MCF 10A (cell line): Measurements from ENCODE around the gene AGTRAP. TPM values are rescaled to one million over a fixed set of nuclear protein-coding genes. Genes with fewer than 3 reads are reported as not detected.

Experiments
- BruUV-seq: library from RNA; stranded (reverse); fragments of 400-500 nt; replicated peaks from 2 replicates; lab custom pipeline; 2021; lab: Mats Ljungman, UMichigan
- CTCF ChIA-PET: fragments of 300-600 bp; sonication (Branson Sonifier 250); formaldehyde crosslinking; extraction: SDS; loops from one replicate; lab custom pipeline; 2021; ENCODE audit warnings: antibody characterized with exemption, inconsistent platforms; lab: Yijun Ruan, JAX
- POLR2A ChIA-PET: fragments of 300-600, 350-650 bp; sonication (Branson Sonifier 250); formaldehyde crosslinking; extraction: SDS; loops from one replicate; lab custom pipeline; 2020; ENCODE audit warnings: antibody characterized with exemption, inconsistent platforms; lab: Yijun Ruan, JAX
- DNase-seq: peaks from one replicate; pipeline ENCODE4 v3.0.0-alpha.2; 2018; ENCODE audit not compliant: unreplicated experiment
- H3K27ac Mint-ChIP-seq: one replicate; pipeline ENCODE4 v1.8.0; 2022; ENCODE audit warnings: mild to moderate bottlenecking, low read depth, mixed read lengths; ENCODE audit not compliant: unreplicated experiment
- H3K27me3 Mint-ChIP-seq: one replicate; pipeline ENCODE4 v1.8.0; 2022; ENCODE audit warnings: mixed read lengths; ENCODE audit not compliant: insufficient read depth, unreplicated experiment
- H3K36me3 Mint-ChIP-seq: one replicate; pipeline ENCODE4 v1.8.0; 2022; ENCODE audit warnings: mild to moderate bottlenecking, moderate library complexity, mixed read lengths; ENCODE audit not compliant: insufficient read depth, unreplicated experiment
- H3K4me1 Mint-ChIP-seq: one replicate; pipeline ENCODE4 v1.8.0; 2022; ENCODE audit warnings: mixed read lengths; ENCODE audit not compliant: insufficient read depth, unreplicated experiment
- H3K4me3 Mint-ChIP-seq: one replicate; pipeline ENCODE4 v1.8.0; 2022; ENCODE audit warnings: mild to moderate bottlenecking, moderate library complexity, mixed read lengths; ENCODE audit not compliant: unreplicated experiment
- H3K9me3 Mint-ChIP-seq: one replicate; pipeline ENCODE4 v1.8.0; 2022; ENCODE audit warnings: mixed read lengths; ENCODE audit not compliant: unreplicated experiment
- CTCF ChIP-seq: fragments of 200-600 bp; IDR thresholded peaks from one replicate; pipeline ENCODE4 v1.8.0; 2022; ENCODE audit warnings: antibody characterized with exemption, mild to moderate bottlenecking; ENCODE audit not compliant: unreplicated experiment
- intact Hi-C: fragments of 100-400 bp; cut with micrococcal nuclease; formaldehyde crosslinking; loops from 2 replicates; pipeline ENCODE4 v1.14.1; 2022
- total RNA-seq: library from RNA; stranded (reverse); gene quantifications from 2 replicates; pipeline ENCODE4 v1.2.3, GENCODE V29; 2022

Gene AGTRAP
- total RNA-seq, 1 experiment from 2014 or later = 73.1 TPM

- Mint-ChIP-seq H3K36me3 (peaks cover 24% of the 10 kb centered on the region), H3K4me3 (no peak overlapping the region), H3K9me3 (no peaks in the 10 kb centered on the region), H3K27me3 (no peaks in the 10 kb centered on the region), H3K4me1 (peaks cover 20% of the 10 kb centered on the region), H3K27ac (peak overlapping the region; percentile 96)
- ChIA-PET POLR2A (interaction anchor here (0.6 to 8.7 kb wide), 5 partner anchors 11 to 188 kb away, joined by 3 to 87 read pairs (median 3); partner anchors contain the start of genes AGTRAP, CLCN6 and MTHFR), CTCF (no interaction called here)
- no TSS peak for BruUV-seq
- intact Hi-C loops = no loop called here
- TF ChIP-seq CTCF = no peak
- peak; percentile 25 for DNase-seq
Observed at GRCh38 chr1:11792106-11792505, 56.2 kb downstream of the AGTRAP start.

- Mint-ChIP-seq H3K27ac (no peak overlapping the region), H3K4me1 (peaks cover 20% of the 10 kb centered on the region), H3K27me3 (no peaks in the 10 kb centered on the region), H3K36me3 (peaks cover 30% of the 10 kb centered on the region), H3K9me3 (no peaks in the 10 kb centered on the region), H3K4me3 (no peak overlapping the region)
- TF ChIP-seq CTCF = no peak
- ChIA-PET POLR2A (interaction anchor here (1.3 to 2.6 kb wide), 2 partner anchors 13 to 57 kb away, joined by 5 to 9 read pairs; partner anchors contain the start of gene CLCN6), CTCF (no interaction called here)
- no TSS peak for BruUV-seq
- DNase-seq = no peak
- intact Hi-C loops = no loop called here
Observed at GRCh38 chr1:11793819-11794218, 57.9 kb downstream of the AGTRAP start.

DNA sequence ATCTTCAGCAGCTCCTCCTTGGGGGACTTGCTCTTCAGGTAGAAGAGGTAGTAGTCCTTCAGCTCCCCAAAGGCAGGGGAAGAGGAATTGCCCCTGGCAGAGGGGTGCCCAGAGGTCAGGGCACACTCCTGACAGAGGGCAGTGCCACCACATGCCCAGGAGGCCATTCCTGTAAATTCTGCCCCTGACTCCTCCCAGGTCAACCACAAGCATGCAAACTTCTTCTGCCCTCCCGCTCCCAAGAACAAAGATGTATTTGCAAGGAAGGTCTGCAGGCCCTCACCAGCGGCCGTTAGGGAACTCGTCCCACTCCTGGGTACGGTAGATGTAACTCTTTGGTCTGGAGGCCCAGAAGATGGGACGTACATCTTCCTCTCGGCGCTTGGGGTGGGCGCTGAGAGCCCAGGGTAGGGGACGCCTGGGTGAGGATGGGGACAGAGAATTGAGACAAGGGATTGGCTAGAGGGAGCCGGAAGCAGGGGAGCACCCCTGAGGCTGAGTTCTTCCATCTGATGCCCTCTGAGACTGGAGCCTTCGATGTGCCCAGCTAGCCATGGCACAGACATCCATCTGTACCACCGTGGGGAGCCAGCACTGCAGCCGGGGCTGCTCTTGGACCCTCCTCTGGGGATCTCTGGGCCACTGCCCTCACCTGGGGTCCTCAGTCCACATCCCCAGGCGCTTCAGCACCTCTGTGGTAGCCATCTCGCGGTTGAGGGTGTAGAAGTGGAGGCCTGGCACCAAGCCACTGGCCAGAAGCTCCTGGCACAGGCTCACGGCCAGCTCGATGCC lies 58.7 kb downstream of the AGTRAP start:
- ChIA-PET POLR2A (interaction anchor here (1.3 to 2.6 kb wide), 2 partner anchors 12 to 58 kb away, joined by 5 to 9 read pairs; partner anchors contain the start of gene CLCN6), CTCF (no interaction called here)
- Mint-ChIP-seq H3K27me3 (no peaks in the 10 kb centered on the region), H3K36me3 (peaks cover 36% of the 10 kb centered on the region), H3K9me3 (no peaks in the 10 kb centered on the region), H3K27ac (no peak overlapping the region), H3K4me1 (peaks cover 20% of the 10 kb centered on the region), H3K4me3 (no peak overlapping the region)
- no TSS peak for BruUV-seq
- intact Hi-C loops = no loop called here
- no peak for DNase-seq
- no peak for TF ChIP-seq CTCF

DNA sequence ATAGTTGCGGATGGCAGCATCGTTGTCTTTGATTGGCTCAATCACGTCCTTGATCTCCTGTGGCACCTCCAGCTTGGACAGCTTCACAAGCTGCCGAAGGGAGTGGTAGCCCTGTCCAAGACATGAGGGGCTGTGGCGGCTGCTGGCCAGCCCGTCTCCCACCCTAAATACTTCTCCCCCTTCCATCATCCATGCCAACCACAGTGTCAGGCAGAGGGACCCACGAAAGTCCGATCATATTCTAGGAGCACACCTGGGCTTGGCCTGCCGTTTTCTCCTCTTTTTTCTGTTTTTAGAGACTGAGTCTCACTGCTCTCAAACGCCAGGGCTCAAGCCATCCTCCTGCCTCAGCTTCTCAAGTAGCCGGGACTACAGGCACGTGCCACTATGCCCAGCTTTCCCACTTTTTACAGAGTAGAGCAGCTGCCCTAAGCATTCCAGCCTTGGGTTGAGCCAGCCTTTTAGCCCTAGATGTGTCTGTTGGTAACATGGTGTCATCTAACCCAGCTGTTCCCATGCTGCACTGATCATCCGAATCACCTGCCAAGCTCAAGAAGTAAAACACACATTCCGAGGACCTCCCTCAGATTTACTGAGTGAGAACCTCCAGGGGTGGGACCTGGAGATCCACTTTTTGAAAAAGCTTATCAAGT lies 59.4 kb downstream of the AGTRAP start:
- Mint-ChIP-seq H3K27ac (no peak overlapping the region), H3K4me1 (peaks cover 17% of the 10 kb centered on the region), H3K27me3 (no peaks in the 10 kb centered on the region), H3K4me3 (no peak overlapping the region), H3K36me3 (peaks cover 42% of the 10 kb centered on the region), H3K9me3 (no peaks in the 10 kb centered on the region)
- ChIA-PET CTCF (no interaction called here), POLR2A (interaction anchor here (1.1 to 2.6 kb wide), 2 partner anchors 8 to 11 kb away, joined by 3 to 9 read pairs; partner anchors contain the start of gene CLCN6)
- intact Hi-C loops = no loop called here
- DNase-seq = no peak
- no peak for TF ChIP-seq CTCF
- no TSS peak for BruUV-seq
